GM12865 (cell line): ENCODE data around the gene TMEM59.

Experiments used
- DNase-seq: peaks from one replicate; pipeline ENCODE4 v3.0.0; 2010; ENCODE audit warnings: low read depth
- H3K4me3 ChIP-seq: 2 replicates; pipeline ENCODE4 v1.5.1; 2011; ENCODE audit warnings: mild to moderate bottlenecking, low read depth, low read length, control low read depth
- CTCF ChIP-seq: IDR thresholded peaks from 2 replicates; pipeline ENCODE4 v1.5.1; 2011; ENCODE audit warnings: low read length, control low read depth, low read depth, inconsistent platforms; ENCODE audit not compliant: insufficient read depth; ENCODE audit errors: missing control alignments

TMEM59 gene

GRCh38 chr1:53992085-53992874 is 60.7 kb downstream of the TMEM59 start:
- TF ChIP-seq CTCF = peak; percentile 41
- DNase-seq = peak; percentile 24
- H3K4me3 ChIP-seq = no peak overlapping the region

DNA sequence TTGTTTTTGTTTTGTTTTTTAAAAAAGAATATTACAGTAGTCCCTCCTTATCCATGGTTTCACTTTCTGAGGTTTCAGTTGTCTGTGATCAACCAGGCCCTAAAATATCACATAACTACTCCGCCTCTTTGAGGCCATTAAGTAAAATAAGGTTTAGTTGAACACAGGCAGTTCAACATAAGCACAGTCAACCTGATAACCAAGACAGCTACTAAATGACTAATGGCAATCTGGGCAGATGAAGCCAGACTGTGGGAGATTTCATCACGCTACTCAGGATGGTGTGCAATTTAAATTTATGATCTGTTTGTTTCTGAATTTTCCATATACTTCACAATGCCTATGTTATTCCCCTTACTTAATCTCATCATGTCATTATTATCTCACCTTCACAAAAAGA is 65.1 kb downstream of the TMEM59 start:
- DNase-seq = peak; percentile 26
- no peak overlapping the region for H3K4me3 ChIP-seq
- TF ChIP-seq CTCF = no peak

- DNase-seq = no peak
- H3K4me3 ChIP-seq = no peak overlapping the region
- no peak for TF ChIP-seq CTCF
These were observed 66.5 kb downstream of the TMEM59 start for GRCh38 chr1:53986458-53986857.

DNA sequence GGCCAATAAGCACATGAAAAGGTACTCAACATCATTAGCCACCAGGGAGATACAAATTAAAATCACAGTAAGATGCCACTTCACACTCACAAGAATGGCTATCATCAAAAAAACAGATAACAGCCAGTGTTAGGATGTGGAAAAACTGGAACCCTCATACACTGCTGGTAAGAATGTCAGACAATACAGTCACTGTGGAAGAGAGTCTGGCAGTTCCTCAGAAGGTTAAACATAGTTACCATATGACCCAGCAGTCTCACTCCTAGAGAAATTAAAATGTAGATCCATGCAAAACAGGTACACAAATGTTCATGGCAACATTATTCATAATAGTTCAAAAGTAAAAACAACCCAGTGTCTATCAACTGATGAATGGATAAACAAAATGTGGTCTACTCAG is 68.3 kb downstream of the TMEM59 start:
- no peak for DNase-seq
- no peak for TF ChIP-seq CTCF
- no peak overlapping the region for H3K4me3 ChIP-seq

DNA sequence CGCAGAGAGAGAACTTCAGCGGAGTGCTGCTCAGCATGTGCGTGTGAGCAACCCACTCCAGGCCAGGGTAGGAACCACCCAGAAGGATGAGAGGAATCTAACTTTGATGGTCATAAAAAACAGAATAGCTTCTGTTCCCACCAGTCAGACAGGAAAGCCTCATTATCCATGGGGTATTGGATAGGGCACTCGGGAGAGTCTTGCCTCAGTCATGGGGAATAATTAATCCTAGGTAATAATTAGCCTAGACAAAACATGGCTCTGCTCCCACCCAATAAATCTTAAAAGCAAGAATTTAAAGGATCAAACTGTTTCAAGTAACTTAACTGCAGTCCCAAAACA is 70.3 kb downstream of the TMEM59 start:
- no peak for TF ChIP-seq CTCF
- no peak overlapping the region for H3K4me3 ChIP-seq
- no peak for DNase-seq

GRCh38 chr1:53982034-53982762 is 70.8 kb downstream of the TMEM59 start:
- no peak for DNase-seq
- H3K4me3 ChIP-seq = no peak overlapping the region
- no peak for TF ChIP-seq CTCF
